Omental fat pad (tissue), 4 donors: ENCODE measurements around the gene APOC4. TPM values are rescaled to one million over a fixed set of nuclear protein-coding genes. Genes with fewer than 3 reads are reported as not detected.

Experiments used
- ATAC-seq: fragments of 150-250 bp; one replicate; pipeline ENCODE4 v1.9.1; 2016; ENCODE audit warnings: mild to moderate bottlenecking, moderate library complexity; ENCODE audit not compliant: low FRiP score
- DNase-seq: peaks from one replicate; pipeline ENCODE4 v3.0.0-alpha.2; 2019; ENCODE audit warnings: low spot score
- CTCF ChIP-seq, 3 donors: fragments of 450-650 bp; IDR thresholded peaks; one replicate each; pipeline ENCODE4 v1.5.1; 2016 to 2017; ENCODE audit warnings: antibody characterized with exemption in 3 of 3, mild to moderate bottlenecking in 3 of 3, moderate library complexity in 2 of 3
- total RNA-seq, 4 donors: library from RNA; depleted of rRNA; stranded (reverse); fragments of >200 nt; gene quantifications; one replicate each; pipeline ENCODE4 v1.1.0, GENCODE V29; 2016

Gene APOC4
- total RNA-seq, 4 donors from 2014 or later = not detected

GRCh38 chr19:44900328-44901244, 41.5 kb upstream of the APOC4 start:
- TF ChIP-seq CTCF (IDR thresholded peaks at IDR 0.05) = no peak
- DNase-seq = no peak
- ATAC-seq = no peak

GRCh38 chr19:44903216-44903601, 38.8 kb upstream of the APOC4 start:
- ATAC-seq (no peak), DNase-seq (no peak)
- TF ChIP-seq CTCF (IDR thresholded peaks at IDR 0.05) = no peak

GRCh38 chr19:44903602-44904425, 38.2 kb upstream of the APOC4 start:
- peak; percentile 85 for DNase-seq
- TF ChIP-seq CTCF (IDR thresholded peaks at IDR 0.05) = peak in 2 of 3 donors; percentile 79 to 89
- ATAC-seq = peak; percentile 33

- no peak for TF ChIP-seq CTCF (IDR thresholded peaks at IDR 0.05)
- ATAC-seq (no peak), DNase-seq (no peak)
Measured at GRCh38 chr19:44904426-44904994, 37.5 kb upstream of the APOC4 start.

GRCh38 chr19:44905437-44906160, 36.4 kb upstream of the APOC4 start, which contains the start of gene APOE:
APOE (plus strand) TSS chr19:44905796; CDS start chr19:44906625, 829 bp downstream.
- no peak for ATAC-seq

More at GRCh38 chr19:44905437-44906160, 36.4 kb upstream of the APOC4 start, which contains the start of gene APOE:
- no peak for TF ChIP-seq CTCF (IDR thresholded peaks at IDR 0.05)
- no peak for DNase-seq
